GM13976 (cell line): ENCODE results near the gene BCL7B.
"Not testable (repeated sequence)": the region's sequence is repeated elsewhere in the genome, so short reads cannot be mapped to it uniquely, and the experiment has no call there.

Source experiments
- DNase-seq: peaks from one replicate; pipeline ENCODE4 v3.0.0; 2012; ENCODE audit warnings: low spot score
- CTCF ChIP-seq: IDR thresholded peaks from 2 replicates; pipeline ENCODE4 v1.5.1; 2012; ENCODE audit warnings: borderline replicate concordance, mild to moderate bottlenecking; ENCODE audit not compliant: insufficient read depth; ENCODE audit errors: extremely low read depth, missing control alignments, control extremely low read depth
- in situ Hi-C: fragments of 300-500 bp; cut with MboI; formaldehyde crosslinking; loops from one replicate; pipeline ENCODE4 v1.12.0; 2022; ENCODE audit warnings: low sequenced_read_pairs, mixed read lengths, inconsistent platforms; ENCODE audit not compliant: unreplicated experiment

Gene BCL7B

DNA sequence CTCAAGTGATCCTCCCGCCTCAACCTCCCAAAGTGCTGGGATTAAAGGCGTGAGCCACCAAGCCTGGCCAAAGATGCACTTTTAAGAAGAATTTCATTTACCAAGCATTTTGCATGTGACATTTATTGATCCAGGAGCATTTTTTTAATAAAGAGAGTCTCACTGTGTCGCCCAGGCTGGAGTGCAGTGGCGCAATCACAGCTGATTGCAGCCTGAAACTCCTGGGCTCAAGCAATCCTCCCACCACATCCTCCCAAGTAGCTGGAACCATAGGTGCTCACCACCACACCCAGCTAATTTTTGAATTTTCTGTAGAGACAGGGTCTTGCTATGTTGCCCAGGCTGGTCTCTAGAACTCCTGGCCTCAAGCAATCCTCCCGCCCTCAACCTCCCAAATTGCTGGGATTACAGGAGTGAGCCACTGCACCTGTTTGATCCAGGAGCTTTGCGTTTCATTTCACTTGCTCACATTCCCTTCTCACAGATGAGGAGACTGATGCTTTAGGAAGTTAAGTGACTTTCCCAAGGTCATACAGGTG lies 25.2 kb upstream of the BCL7B start:
- DNase-seq = no peak
- TF ChIP-seq CTCF = no peak
- in situ Hi-C loops = no loop called here

- DNase-seq, in situ Hi-C loops: not testable (repeated sequence)
Observed at GRCh38 chr7:73581006-73581405, 23.5 kb upstream of the BCL7B start.

- in situ Hi-C loops = no loop called here
- peak; percentile 100 for DNase-seq
- TF ChIP-seq CTCF = peak; percentile 21
Observed at GRCh38 chr7:73578342-73579128, 21.0 kb upstream of the BCL7B start, which contains the start of gene TBL2. TSS of gene TBL2 (minus strand) at chr7:73578579. CDS start at chr7:73578549, 30 bp downstream.

GRCh38 chr7:73577627-73578341 lies 20.3 kb upstream of the BCL7B start:
- DNase-seq = no peak
- TF ChIP-seq CTCF = no peak
- in situ Hi-C loops = no loop called here

GRCh38 chr7:73573791-73574190 lies 16.3 kb upstream of the BCL7B start:
- no peak for TF ChIP-seq CTCF
- in situ Hi-C loops = no loop called here
- no peak for DNase-seq

DNA sequence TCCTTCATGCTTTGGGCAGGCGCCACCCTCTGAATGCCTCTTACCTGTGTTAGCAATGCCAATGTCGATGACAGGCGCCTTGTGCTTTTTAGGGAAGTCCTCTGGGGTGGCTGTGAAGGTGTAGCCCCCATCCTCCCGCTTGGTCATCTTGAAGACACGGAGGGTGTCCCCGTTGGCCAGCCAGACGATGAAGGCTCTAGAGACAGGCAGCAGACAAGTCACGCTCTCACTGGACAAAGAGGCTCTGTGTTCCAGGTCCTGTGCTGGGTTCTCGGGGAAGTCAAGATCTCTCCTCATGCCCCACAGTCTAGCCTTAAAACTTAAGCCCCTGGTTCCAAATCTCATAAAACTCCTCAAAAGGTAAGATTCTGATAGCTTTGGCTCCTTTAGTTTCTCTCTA lies 15.8 kb upstream of the BCL7B start:
- in situ Hi-C loops = no loop called here
- DNase-seq = no peak
- no peak for TF ChIP-seq CTCF

DNA sequence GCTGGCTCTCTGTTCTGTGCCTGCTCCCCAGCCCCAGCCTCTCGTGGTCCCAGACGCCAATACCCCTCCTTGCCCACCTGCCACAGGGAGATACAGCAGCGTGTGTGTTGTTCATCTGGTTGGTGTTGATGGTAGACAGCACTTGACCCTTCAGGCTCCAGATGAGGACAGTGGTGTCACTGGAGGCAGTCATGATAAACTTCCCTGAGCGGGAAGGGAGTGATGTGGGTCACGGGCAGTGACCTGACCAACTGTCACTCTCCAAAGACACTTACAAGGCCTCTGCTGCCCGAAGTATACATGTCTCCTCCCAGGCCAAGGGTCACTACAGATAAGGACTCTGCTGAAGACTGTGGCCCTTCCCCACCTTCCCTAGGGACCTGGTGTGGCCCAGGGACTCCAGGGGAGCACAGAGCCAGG lies 15.3 kb upstream of the BCL7B start:
- in situ Hi-C loops = no loop called here
- TF ChIP-seq CTCF = no peak
- DNase-seq = no peak
